Kidney epithelial cell (primary cell): Measurements from ENCODE around the gene PDE3A. TPM values are rescaled to one million over a fixed set of nuclear protein-coding genes. Genes with fewer than 3 reads are reported as not detected.

Experiments used
- DNase-seq: peaks from one replicate; pipeline ENCODE4 v3.0.0-alpha.2; 2010; ENCODE audit warnings: low read depth
- H3K27me3 ChIP-seq: 2 replicates; pipeline ENCODE4 v1.6.0; 2011; ENCODE audit warnings: low read length; ENCODE audit not compliant: control insufficient read depth, insufficient read depth
- H3K36me3 ChIP-seq: 2 replicates; pipeline ENCODE4 v1.5.1; 2011; ENCODE audit warnings: low read length; ENCODE audit not compliant: control insufficient read depth, insufficient read depth
- H3K4me3 ChIP-seq: 2 replicates; pipeline ENCODE4 v1.5.1; 2011; ENCODE audit warnings: low read depth, mild to moderate bottlenecking, control low read depth, low read length
- CTCF ChIP-seq: IDR thresholded peaks from 2 replicates; pipeline ENCODE4 v1.5.1; 2011; ENCODE audit warnings: mild to moderate bottlenecking, moderate library complexity, low read length, control low read depth, inconsistent platforms; ENCODE audit not compliant: insufficient read depth, poor library complexity, severe bottlenecking
- total RNA-seq: library from RNA; depleted of rRNA; stranded (reverse); fragments of >200 nt; gene quantifications from 2 replicates; pipeline ENCODE4 v1.2.3, GENCODE V29; 2015

The PDE3A gene
- total RNA-seq, 1 donor from 2014 or later, result 1.8 TPM

GRCh38 chr12:20501958-20502357 lies 133.6 kb downstream of the PDE3A start:
- no peak for DNase-seq
- no peaks in the 10 kb centered on the region for H3K27me3 ChIP-seq
- no peak overlapping the region for H3K4me3 ChIP-seq
- no peaks in the 10 kb centered on the region for H3K36me3 ChIP-seq
- no peak for TF ChIP-seq CTCF

GRCh38 chr12:20503858-20504257 lies 135.5 kb downstream of the PDE3A start:
- H3K27me3 ChIP-seq, result no peaks in the 10 kb centered on the region
- TF ChIP-seq CTCF, result no peak
- H3K4me3 ChIP-seq, result no peak overlapping the region
- H3K36me3 ChIP-seq, result no peaks in the 10 kb centered on the region
- DNase-seq, result no peak

GRCh38 chr12:20505056-20505455 lies 136.7 kb downstream of the PDE3A start:
- TF ChIP-seq CTCF, result no peak
- Histone ChIP-seq H3K4me3 (no peak overlapping the region), H3K36me3 (no peaks in the 10 kb centered on the region), H3K27me3 (no peaks in the 10 kb centered on the region)
- no peak for DNase-seq

GRCh38 chr12:20507056-20507455 lies 138.7 kb downstream of the PDE3A start:
- no peaks in the 10 kb centered on the region for H3K36me3 ChIP-seq
- DNase-seq, result no peak
- H3K27me3 ChIP-seq, result no peaks in the 10 kb centered on the region
- no peak overlapping the region for H3K4me3 ChIP-seq
- TF ChIP-seq CTCF, result no peak

- no peak for DNase-seq
- no peak for TF ChIP-seq CTCF
- Histone ChIP-seq H3K4me3 (no peak overlapping the region), H3K36me3 (no peaks in the 10 kb centered on the region), H3K27me3 (no peaks in the 10 kb centered on the region)
Observed at GRCh38 chr12:20507711-20508110, 139.4 kb downstream of the PDE3A start.

- Histone ChIP-seq H3K27me3 (no peaks in the 10 kb centered on the region), H3K36me3 (no peaks in the 10 kb centered on the region), H3K4me3 (no peak overlapping the region)
- TF ChIP-seq CTCF, result no peak
- DNase-seq, result no peak
Observed at GRCh38 chr12:20508359-20508758, 140.0 kb downstream of the PDE3A start.
